SU-DHL-6 (cell line): ENCODE data around the gene OLIG2.

Source experiments
- H2AFZ ChIP-seq: fragments of 200-600 bp; sonication (generic); 2 replicates; pipeline ENCODE4 v1.6.1; 2014; ENCODE audit warnings: low read depth, mild to moderate bottlenecking, moderate library complexity, mixed read lengths, antibody characterized with exemption, low read length; ENCODE audit not compliant: severe bottlenecking
- H3F3A ChIP-seq: fragments of 200-600 bp; shearing (Covaris generic); 2 replicates; pipeline ENCODE4 v1.6.0; 2016; ENCODE audit warnings: antibody characterized with exemption, mild to moderate bottlenecking; ENCODE audit not compliant: insufficient read depth
- H3K27ac ChIP-seq: fragments of 200-600 bp; sonication (generic); 2 replicates; pipeline ENCODE4 v1.5.1; 2016; ENCODE audit warnings: low read depth, mild to moderate bottlenecking, low read length, moderate library complexity, mixed read lengths
- H3K27me3 ChIP-seq: fragments of 200-600 bp; sonication (generic), shearing (Covaris generic); 2 replicates; pipeline ENCODE4 v1.6.0; 2014; ENCODE audit warnings: mild to moderate bottlenecking, low read length
- H3K36me3 ChIP-seq: fragments of 200-600 bp; sonication (generic); 2 replicates; pipeline ENCODE4 v1.6.1; 2014; ENCODE audit warnings: mild to moderate bottlenecking, low read length, mixed read lengths
- H3K4me2 ChIP-seq: fragments of 300-600, 200-600 bp; shearing (Covaris generic), sonication (generic); 2 replicates; pipeline ENCODE4 v1.6.0; 2014; ENCODE audit warnings: low read length, low read depth, mild to moderate bottlenecking; ENCODE audit not compliant: poor library complexity, severe bottlenecking
- H3K4me3 ChIP-seq: fragments of 200-600 bp; sonication (generic); 2 replicates; pipeline ENCODE4 v1.5.1; 2014; ENCODE audit warnings: antibody characterized with exemption, low read length, mild to moderate bottlenecking, mixed read lengths; ENCODE audit not compliant: insufficient read depth, poor library complexity, severe bottlenecking
- H3K79me2 ChIP-seq: fragments of 200-600 bp; sonication (generic); 2 replicates; pipeline ENCODE4 v1.6.1; 2014; ENCODE audit warnings: mild to moderate bottlenecking, low read length, moderate library complexity; ENCODE audit not compliant: insufficient read depth
- H3K9ac ChIP-seq: fragments of 200-600 bp; sonication (generic); 2 replicates; pipeline ENCODE4 v1.7.0; 2014; ENCODE audit warnings: mild to moderate bottlenecking, low read length
- H3K9me2 ChIP-seq: fragments of 200-600 bp; sonication (generic); replicated peaks from 2 replicates; pipeline ENCODE4 v1.6.1; 2014; ENCODE audit warnings: low read length; ENCODE audit not compliant: insufficient read depth
- H3K9me3 ChIP-seq: fragments of 200-600 bp; sonication (generic); 2 replicates; pipeline ENCODE4 v1.6.1; 2014; ENCODE audit warnings: low read length, mixed read lengths; ENCODE audit not compliant: insufficient read depth
- H4K20me1 ChIP-seq: fragments of 200-600 bp; sonication (generic); 2 replicates; pipeline ENCODE4 v1.6.1; 2014; ENCODE audit warnings: low read depth, mild to moderate bottlenecking, antibody characterized with exemption, low read length, moderate library complexity, mixed read lengths
- EZH2phosphoT487 ChIP-seq: fragments of 200-600 bp; sonication (generic), shearing (Covaris generic); conservative IDR thresholded peaks from 2 replicates; pipeline ENCODE4 v1.6.1; 2018; ENCODE audit warnings: mild to moderate bottlenecking, antibody characterized with exemption, low read length, moderate library complexity, mixed read lengths
- TF ChIP-seq, protein P1 (sequence below): fragments of 200-600 bp; sonication (generic); IDR thresholded peaks from one replicate; pipeline ENCODE4 v1.5.1; 2017; ENCODE audit warnings: antibody characterized with exemption, mild to moderate bottlenecking, low read length, moderate library complexity; ENCODE audit not compliant: insufficient read depth, poor library complexity, severe bottlenecking

OLIG2 gene

DNA sequence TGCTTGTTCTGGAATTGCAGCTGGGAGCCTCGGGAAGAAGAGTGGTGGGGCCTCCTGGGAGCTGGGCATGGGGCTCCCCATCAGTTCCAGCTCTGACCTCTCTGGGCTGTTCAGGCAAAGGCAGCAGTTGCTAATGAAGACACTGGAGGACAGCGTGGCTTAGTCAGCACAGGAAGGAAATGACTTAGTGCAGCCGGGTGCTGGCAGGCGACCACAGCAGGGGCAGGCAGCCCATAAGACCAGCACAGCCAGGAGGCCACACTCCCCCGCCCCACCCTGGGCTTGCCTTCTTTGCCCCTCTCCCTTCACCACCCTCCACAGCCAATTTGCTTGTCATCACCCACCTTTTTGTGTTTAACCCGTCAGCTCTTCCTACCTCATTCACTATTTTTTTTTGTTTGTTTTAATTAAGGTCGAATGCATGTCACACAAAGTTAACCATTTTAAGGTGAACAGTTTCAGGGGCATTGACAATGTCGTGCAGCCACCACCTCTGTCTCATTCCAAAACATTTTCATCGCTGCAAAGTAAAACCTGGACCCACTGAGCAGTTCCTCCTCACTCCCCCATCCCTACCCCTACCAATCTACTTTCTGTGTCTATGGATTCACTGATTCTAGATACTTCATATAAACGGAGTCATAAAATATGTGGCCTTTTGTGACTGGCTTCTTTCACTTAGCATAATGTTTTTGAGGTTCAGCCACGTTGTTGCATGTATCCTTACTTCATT is 10.9 kb downstream of the OLIG2 start:
- H3F3A ChIP-seq: no peaks in the 10 kb centered on the region
- no peak overlapping the region for H3K4me3 ChIP-seq
- TF ChIP-seq EZH2phosphoT487: no peak
- TF ChIP-seq, protein P1, sequence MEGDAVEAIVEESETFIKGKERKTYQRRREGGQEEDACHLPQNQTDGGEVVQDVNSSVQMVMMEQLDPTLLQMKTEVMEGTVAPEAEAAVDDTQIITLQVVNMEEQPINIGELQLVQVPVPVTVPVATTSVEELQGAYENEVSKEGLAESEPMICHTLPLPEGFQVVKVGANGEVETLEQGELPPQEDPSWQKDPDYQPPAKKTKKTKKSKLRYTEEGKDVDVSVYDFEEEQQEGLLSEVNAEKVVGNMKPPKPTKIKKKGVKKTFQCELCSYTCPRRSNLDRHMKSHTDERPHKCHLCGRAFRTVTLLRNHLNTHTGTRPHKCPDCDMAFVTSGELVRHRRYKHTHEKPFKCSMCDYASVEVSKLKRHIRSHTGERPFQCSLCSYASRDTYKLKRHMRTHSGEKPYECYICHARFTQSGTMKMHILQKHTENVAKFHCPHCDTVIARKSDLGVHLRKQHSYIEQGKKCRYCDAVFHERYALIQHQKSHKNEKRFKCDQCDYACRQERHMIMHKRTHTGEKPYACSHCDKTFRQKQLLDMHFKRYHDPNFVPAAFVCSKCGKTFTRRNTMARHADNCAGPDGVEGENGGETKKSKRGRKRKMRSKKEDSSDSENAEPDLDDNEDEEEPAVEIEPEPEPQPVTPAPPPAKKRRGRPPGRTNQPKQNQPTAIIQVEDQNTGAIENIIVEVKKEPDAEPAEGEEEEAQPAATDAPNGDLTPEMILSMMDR: no peak
- no peaks in the 10 kb centered on the region for H3K27me3 ChIP-seq
- no peak overlapping the region for H3K27ac ChIP-seq
- H3K9ac ChIP-seq: no peak overlapping the region
- H3K79me2 ChIP-seq: no peaks in the 10 kb centered on the region
- no peaks in the 10 kb centered on the region for H3K9me3 ChIP-seq
- no peaks in the 10 kb centered on the region for H4K20me1 ChIP-seq
- no peak overlapping the region for H3K4me2 ChIP-seq
- no peaks in the 10 kb centered on the region for H3K36me3 ChIP-seq
- H3K9me2 ChIP-seq: no peaks in the 10 kb centered on the region
- no peak overlapping the region for H2AFZ ChIP-seq

DNA sequence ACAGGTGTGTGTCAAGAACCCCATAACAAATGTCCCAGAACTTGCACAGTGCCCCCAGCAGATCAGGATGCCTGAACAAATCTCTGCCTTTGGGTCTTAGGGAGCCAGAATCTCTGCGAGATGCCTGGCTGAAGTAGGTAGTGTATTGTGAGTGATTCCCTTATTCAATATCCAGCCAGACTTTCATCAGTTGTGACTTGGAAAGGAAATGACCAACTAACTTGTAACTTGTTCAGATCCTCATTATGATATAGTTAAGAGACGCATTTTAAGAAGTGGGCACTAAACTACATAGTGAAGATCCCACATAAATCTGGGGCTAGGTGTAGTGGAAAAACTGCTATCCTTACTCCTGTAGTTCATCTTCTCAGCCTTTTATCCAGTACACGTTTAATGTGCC is 11.8 kb downstream of the OLIG2 start:
- H3K4me3 ChIP-seq: no peak overlapping the region
- no peaks in the 10 kb centered on the region for H3F3A ChIP-seq
- H3K9ac ChIP-seq: no peak overlapping the region
- H3K27ac ChIP-seq: no peak overlapping the region
- no peak overlapping the region for H2AFZ ChIP-seq
- no peaks in the 10 kb centered on the region for H4K20me1 ChIP-seq
- H3K4me2 ChIP-seq: no peak overlapping the region
- no peaks in the 10 kb centered on the region for H3K27me3 ChIP-seq
- no peak for TF ChIP-seq EZH2phosphoT487
- TF ChIP-seq, protein P1: no peak
- no peaks in the 10 kb centered on the region for H3K79me2 ChIP-seq
- H3K9me2 ChIP-seq: no peaks in the 10 kb centered on the region
- no peaks in the 10 kb centered on the region for H3K36me3 ChIP-seq
- no peaks in the 10 kb centered on the region for H3K9me3 ChIP-seq

DNA sequence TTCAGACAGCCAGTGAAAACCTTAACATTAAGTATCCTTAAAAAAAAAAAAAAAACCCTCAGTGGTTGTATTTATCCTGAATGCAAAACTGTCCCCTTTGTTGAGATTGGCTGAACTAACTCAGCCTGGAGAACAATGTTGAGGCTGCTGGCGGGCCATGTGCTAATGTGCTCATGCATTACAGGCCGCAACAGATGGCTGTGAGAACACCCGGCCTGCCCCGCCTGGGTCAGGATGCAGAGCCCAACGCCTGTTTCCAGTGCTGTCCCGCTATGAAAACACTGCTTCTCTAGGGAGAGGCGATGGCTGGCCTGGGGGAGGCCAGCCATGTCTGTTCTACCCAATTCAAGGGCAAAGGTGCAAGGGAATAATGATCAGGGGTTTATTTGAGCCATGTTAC is 13.8 kb downstream of the OLIG2 start:
- H3K27me3 ChIP-seq: no peaks in the 10 kb centered on the region
- no peaks in the 10 kb centered on the region for H3K36me3 ChIP-seq
- H3K27ac ChIP-seq: no peak overlapping the region
- no peaks in the 10 kb centered on the region for H4K20me1 ChIP-seq
- H2AFZ ChIP-seq: no peak overlapping the region
- no peaks in the 10 kb centered on the region for H3K9me3 ChIP-seq
- H3K4me3 ChIP-seq: no peak overlapping the region
- H3F3A ChIP-seq: no peaks in the 10 kb centered on the region
- no peaks in the 10 kb centered on the region for H3K9me2 ChIP-seq
- no peak overlapping the region for H3K9ac ChIP-seq
- H3K79me2 ChIP-seq: no peaks in the 10 kb centered on the region
- TF ChIP-seq EZH2phosphoT487: no peak
- TF ChIP-seq, protein P1: no peak
- no peak overlapping the region for H3K4me2 ChIP-seq
